HG02938 (cell line): ENCODE measurements around the gene HPSE.
A peak's percentile ranks its signal among the peaks of the same experiment; 100 is the strongest.

Source experiments
- ATAC-seq: cut with Tn5 transposase; IDR thresholded peaks from one replicate; pipeline ENCODE4 v1.9.1; 2021; ENCODE audit warnings: mild to moderate bottlenecking, moderate library complexity; ENCODE audit not compliant: unreplicated experiment

The HPSE gene

DNA sequence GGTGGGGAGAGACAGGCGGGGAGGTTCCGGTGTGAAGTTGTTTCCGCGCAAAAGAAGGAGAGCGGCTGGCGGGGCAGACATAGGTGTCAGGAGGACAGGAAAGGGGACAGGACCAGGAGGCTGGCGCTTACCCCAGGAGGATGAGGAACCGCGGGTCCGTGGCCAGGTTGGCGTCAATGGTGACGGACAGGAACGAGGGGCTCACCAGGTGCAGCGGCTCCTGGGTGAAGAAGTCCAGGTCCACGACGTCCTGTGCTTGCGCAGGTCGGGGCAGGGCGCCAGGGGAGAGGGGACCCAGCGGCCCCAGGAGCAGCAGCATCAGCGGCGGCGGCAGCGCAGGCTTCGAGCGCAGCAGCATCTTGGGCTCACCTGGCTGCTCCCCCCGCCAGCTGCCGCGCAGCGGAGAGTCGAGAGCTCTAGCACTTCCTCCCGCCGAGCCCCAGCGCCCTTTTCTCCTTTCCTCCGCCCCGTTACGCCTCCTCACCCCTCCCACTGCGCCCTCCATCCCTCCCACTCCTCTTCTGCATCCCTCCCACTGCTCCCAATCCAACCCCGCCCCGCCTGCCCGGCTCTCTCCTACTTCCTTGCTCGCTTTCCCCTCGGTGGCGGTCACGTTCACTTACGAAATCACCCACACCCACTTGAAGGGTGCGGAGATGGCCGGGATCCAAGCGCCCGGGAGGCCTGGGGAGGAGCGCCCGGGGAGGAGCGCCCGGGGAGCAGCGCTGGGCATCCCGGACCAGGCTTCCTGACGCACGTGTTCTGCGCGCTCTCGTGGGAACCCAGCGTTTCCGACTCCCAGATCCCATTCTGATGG is at the start of gene HPSE:
Gene HPSE, minus strand, starts transcription at position 424 of the 817 bp plus-strand sequence. Its CDS starts 66 bp downstream, at position 358.
- ATAC-seq: peak; percentile 61

DNA sequence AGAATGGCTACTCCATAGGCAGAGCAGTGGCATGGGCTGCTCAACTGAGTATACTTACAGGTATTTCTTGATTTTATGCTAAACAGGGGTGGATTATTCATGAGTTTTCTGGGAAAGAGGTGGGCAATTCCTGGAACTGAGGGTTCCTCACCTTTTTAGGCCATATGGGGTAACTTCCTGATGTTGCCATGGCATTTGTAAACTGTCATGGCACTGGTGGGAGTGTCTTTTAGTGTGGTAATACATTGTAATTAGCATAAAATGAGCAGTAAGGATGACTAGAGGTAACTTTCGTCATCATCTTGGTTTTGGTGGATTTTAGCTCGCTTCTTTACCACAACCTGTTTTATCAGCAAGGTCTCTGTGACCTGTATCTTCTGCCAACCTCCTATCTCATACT is 48.2 kb upstream of the HPSE start:
- ATAC-seq: no peak

DNA sequence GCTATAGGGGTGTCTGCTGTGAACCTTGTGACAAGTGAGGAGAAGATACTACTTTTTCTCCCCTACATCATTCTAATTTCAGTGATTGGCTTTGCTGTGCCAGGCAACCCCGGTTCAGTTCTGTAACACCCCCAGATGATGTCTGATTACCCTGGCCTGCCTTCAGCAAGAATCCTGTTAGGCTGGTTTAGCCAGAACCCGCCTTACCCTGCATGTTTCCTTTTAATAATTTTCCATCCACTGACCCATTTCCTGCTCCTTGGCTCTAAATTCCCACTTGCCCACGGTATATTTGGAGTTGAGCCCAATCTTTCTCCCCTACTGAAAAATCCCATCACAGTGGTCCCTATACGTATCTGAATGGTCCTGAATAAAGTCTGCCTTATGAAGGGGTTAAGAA is 46.5 kb upstream of the HPSE start:
- no peak for ATAC-seq

DNA sequence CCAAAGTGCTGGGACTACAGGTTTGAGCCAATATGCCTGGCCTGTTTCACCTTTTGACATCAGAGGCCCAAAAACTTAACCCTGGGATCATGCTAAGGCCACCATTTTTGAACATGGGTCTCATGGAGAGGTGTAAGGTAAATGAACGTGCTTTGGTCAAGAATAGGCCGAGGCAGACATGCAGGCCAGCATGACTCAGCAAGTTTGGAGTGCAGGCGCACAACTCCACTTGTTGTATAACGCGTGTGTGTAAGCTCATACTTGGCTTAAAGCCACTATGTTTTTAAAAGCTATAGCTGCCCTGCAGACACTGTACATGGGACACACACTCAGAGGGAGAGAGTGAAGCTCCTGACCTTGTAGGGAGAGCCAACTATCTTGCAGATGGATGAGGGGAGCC is 43.8 kb upstream of the HPSE start:
- no peak for ATAC-seq

DNA sequence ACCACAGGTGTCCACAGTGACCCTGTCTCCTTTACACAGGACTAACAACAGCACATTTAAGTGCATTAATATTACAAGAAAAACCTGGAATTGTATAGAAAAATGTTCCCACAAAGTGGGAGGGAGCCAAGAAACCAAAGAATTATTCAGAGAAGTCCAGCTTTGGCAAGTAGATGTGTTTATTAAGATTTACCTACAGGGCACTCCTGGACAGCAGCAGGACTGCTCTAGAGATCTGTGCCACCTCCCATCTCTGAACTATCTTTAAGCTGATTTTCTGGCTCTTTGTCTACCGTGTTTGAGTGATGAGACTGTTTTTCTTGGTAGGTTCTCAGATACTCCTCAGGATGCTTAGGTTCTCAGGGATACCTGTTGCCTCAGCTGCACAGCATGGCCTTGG is 38.3 kb upstream of the HPSE start:
- ATAC-seq: no peak

DNA sequence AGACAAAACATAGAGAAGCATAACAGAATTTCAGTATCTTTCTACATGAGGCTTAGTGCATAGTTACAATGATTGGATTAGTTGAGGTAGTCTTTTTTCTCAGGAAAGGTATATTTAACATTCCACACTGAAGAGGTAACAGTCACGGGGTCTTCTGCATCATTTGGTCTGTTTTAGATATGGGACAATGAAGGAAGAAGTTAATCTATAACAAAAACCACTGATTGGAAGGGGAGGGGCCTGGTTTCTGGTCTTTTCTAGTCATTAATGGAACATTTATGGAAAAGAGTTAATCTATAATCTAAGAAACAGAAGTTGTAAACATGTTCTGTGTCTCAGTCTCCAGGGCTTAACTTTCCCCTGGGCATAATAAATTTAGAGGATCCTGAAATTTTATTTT is 37.3 kb upstream of the HPSE start:
- ATAC-seq: no peak

DNA sequence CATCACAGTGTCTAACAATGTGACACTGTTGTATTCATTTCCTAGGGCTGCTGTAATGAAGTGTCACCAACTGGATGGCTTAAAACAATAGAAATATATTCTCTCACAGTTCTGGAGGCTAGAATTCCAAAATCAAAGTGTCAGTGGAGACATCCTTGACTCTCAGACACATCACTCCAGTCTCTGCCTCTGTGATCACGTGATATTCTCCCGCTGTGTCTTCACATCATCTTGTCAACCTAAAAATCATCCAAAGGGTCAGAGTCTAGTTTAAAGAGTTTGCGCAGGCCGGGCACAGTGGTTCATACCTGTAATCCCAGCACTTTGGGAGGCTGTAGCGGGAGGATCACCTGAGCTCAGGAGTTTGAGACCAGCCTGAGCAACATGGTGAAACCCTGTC is 36.6 kb upstream of the HPSE start:
- ATAC-seq: no peak

DNA sequence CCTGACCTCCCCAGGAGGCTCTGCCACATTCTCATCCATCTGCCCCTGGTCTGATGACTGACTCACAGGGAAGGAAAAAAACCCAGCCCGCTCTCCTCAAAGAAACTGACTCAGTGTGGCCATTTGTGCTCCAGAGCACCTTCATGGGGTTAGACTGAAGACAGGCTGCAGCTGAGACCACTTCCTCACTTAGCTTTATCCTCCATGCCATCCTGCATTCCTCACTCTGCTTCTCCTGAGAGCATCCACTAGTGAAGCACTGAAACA is 35.9 kb upstream of the HPSE start:
- ATAC-seq: no peak

DNA sequence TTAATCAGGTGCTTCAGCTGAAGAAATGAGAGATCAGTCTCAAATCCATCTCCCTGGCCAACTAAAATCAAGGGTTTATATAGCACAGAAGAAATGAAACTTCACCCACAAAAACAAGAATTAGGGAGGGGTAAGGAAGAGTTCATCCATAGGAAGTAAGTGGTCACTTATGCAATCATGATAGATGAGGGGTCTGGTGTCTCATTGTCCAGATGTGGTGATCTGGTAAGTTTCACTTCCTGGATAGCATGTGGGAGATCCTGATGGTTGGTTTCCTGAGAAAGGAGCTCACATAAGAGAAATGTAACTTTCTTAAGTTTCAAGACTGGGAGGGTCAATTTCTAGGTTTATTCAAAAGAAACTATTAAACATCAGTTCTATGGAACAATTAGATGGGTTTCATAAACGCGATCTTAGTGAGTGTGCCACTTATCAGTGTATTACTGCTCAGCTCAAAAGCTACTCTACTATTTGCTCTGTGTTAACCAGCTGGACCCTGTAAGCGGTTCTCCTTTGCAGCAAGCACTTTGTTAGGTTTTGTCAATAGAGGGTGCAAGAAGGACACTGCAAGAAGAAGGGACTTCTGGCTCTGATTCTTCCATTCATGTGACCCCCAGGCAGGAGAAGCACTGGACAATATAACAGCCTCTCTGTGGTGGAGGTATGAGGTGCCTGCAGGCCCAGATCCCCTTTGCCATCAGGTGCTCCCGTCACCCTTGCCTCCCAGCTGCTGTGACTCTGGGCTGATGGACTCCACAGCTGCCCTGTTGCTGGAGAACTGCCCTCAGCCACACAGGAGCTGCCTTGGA is 35.4 kb upstream of the HPSE start:
- ATAC-seq: no peak

DNA sequence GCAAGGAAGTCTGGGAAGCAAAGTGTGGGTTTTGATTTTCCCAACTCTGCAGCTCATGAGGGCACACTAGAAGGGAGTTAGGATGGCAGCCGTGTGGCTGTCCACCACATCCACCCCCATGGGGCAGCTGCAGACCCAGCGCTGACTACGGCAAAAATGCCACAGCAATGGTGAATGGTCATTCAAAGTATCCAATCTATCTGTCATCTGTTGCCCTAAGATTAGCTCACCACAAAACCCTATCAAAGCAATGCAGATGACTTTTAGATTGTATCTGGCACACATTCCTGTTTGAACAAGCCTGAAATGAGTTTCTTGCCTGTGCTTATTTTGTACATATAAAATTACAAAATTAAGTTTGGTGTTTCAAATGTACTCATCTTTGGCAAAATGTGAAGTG is 29.7 kb upstream of the HPSE start:
- no peak for ATAC-seq

DNA sequence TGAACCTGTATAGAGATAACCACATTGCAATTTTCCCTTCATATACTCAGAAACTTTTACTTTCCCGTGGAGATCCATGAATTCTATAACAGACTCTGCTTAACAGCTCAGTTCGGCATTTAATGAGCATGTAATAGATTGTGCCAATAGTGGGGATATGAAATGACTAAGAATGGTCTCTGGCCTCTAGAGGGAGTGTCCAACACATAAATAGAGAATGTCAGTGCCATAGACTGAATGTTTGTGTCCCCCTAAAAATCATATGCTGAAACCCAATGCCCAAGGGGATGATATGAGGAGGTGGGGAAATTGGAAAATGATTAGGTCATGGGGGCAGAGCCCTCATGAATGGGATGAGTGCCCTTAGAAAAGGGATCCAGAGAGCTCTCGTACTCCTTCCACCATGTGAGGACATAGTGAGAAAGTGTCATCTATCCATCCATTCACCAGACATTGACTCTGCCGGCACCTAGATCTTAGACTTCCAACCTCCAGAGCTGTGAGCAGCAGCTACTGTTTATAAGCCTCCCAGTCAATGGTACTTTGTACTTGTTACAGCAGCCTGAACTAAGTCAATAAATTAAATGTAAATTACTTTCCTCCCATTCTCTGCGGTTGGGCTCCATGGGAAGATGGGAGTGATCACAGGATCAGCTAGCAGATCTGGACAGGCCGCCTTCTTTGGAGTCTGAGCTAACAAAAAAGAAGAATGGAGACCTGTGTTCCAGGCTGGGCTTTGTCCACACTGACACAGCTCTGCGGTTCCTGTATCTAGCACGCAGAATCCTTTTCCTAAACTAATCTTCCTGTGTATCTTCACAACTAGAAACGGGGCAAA is 28.1 kb upstream of the HPSE start:
- ATAC-seq: peak; percentile 62

DNA sequence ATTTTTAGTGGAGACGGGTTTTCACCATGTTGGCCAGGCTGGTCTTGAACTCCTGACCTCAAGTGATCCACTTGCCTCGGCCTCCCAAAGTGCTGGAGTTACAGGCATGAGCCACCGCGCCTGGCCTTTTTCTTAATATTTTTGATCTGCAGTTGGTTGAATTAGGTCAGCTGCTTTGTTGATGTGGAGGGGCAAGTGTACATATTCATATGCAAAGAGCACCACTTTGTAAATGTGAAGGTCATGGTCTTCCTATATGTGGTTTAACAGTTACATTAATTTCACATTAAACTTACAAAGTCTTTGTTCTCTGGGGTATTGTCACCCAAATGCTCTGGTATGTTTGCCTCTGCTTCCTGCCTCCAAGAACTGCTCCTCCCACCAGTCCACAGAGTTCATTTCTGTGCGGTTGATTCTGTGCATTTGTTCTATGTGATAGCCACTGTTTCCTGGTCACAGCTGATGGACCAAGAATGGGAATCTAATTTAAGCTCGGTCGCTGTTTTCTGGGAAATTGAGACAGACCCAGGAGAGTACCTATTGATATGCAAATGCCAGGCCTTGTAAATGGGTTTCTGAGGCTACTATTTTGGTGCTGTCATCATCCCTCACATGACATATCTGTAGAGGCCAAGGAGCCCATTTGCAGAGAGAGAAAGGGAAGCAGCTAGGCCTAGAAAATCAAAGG is 26.9 kb upstream of the HPSE start:
- no peak for ATAC-seq

DNA sequence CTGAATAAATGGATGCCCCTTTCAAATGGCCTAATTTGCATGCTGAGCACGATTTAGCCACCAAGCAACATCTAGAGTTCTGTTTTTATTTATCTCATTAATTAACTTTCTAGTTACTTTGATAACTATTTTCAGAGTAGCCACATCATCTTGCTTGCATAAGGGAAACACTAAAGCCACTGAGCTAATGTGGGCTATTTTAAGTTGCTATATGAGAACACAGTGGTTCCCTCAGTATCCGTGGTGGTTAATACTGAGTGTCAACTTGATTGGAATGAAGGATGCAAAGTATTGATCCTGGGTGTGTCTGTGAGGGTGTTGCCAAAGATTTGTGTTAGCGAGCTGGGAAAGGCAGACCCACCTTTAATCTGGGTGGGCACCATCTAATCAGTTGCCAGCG is 25.4 kb upstream of the HPSE start:
- no peak for ATAC-seq

DNA sequence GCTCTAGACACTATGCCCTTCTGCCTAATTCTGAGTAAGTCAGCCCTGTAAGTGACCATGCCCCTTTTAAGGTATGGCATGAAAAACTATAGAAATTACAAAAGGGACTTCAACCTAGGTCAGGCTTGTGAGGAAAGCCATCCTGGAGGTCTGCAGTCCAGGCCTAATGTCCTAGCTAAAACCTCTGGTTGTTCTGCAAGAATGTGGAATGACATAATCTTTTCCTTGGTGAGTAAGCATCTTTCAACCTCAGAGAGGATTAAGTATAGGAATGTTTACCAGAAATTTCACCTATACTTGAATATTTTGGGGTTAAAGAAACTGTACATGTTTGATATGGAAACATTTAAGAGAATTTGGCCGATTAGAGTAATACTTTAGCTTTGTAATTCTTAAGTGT is 23.8 kb upstream of the HPSE start:
- no peak for ATAC-seq

DNA sequence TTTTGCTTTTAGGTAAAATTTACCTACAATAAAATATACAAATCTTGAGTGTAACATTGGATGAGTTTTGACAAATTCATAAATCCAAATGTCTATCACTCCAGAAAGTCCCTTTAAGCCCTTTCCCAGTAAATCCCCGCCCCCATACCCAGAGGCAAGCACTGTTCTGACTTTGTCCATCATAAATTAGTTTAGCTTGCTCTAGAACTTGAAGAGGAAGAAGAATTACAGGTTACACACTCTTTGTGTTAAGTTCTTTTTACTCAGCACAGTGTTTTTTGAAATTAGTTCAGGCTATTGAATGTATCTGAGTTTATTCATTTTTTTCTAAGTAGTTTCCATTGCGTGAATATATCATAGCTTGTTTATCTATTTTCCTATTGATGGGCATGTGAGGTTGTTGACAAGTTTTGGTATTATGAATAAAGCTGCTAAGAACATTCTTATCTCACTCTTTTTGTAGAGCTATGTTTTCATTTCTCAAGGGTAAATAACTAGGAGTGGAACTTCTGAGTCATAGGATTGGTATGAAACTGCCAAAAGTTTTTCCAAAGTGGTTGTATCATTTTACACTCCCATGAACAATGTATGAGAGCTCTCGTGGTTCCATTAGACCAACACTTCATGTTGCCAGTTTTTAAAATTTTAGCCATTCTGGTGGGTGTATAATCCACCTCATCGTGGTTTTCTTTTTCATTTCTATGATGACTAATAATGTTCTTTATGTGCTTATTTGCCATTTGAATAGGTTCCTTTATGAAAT is 22.4 kb upstream of the HPSE start:
- no peak for ATAC-seq

DNA sequence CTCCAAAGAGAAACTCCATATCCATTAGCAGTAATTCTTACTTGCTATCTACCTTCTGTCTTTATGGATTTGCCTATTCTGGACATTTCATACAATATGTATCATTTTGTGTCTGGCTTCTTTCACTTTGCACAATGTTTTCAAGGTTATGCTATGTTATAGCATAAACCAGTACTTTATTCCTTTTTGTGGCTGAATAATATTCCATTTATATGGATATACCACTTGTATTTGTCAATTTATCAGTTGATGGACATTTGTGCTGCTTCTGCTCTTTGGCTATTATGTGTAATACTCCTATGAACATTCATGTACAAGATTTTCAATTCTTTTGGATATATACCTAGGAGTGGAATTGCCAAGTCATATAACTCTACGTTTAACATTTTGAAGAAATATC is 18.9 kb upstream of the HPSE start:
- ATAC-seq: no peak

DNA sequence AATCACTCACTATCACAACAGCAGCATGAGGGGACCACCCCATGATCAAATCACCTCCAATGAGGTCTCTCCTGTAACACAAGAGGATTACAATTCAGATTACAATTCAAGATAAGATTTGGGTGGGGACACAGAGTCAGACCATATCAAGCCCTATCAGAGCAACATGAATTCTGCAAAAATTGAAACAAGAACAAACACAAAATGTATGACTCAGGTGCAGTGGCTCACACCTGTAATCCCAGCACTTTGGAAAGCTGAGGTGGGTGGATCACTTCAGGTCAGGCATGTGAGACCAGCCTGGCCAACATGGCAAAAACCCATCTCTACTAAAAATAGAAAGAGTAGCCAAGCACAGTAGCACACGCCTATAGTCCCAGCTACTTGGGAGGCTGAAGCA is 13.4 kb upstream of the HPSE start:
- ATAC-seq: no peak

DNA sequence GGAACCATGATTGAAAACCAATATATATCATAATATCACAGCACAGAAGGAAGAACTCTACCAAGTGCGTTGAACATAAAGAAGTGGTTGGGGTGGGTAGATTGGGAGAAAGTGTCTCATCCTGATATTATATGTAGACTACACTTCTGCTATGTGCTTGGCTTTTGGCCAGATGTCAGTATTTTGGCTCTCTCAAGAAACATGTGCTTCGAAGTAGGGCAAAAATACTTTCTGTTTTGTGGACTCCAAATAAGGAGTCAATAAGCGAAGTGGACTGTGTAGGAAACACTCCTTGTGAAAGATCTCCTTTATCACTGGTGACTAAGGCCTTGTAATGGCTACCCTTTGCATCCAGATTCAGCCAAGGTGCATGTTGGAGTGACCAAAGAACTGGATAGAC is 7.8 kb upstream of the HPSE start:
- no peak for ATAC-seq

DNA sequence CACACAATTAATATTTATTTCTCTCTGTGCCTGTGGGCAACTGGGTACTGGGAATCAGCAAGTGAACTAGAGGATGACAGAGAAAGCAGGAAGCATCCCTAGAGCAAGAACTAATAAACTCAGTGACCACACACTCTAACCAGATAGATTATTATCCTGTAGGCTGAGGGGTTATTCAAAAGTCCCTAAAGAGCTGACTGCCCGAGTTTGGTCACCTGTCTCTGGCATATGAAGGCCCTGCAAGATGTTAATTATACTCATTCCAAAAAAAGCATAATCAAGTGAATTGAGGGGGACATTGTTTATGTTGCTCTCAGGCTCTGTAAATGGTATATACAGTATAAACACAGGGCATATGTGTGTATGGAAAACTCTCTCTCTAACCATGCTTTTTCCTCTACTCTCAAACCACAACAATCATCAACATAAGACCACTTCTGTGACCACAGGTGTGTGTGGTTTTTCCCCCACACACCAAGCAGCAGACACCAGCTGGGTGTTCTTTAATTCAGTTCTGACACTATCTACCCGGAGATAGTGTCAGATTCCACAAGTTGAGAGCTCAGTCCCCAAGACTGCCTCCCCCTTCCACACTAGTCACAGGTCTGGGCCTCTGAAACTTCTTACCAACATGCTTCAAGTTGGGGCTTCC is 6.2 kb upstream of the HPSE start:
- ATAC-seq: no peak

DNA sequence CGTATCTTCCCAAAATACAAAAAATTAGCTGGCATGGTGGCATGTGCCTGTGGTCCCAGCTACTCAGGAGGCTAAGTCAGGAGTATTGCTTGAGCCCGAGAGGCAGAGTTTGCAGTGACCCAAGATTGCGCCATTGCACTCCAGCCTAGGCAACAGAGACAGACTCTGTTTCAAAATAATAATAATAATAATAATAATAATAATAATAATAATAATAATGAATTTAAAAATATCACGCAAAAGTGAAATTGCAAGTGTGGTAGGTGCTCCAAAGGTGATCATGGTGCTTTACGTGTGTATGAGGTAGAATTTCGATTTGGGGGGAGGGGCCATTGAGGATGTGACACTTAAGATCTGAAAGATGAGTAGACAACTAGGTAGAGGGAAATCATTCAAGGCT is 4.9 kb upstream of the HPSE start:
- ATAC-seq: no peak
